ENCODE data around the gene TNRC6C.

Gene TNRC6C

GRCh38 chr17:77957857-77958715 lies at the start of gene TNRC6C:
TSS of gene TNRC6C (plus strand) at chr17:77958703. CDS start at chr17:78004207, 45,504 bp downstream.
- peak; percentile 98 for DNase-seq

- DNase-seq: no peak
These were observed 49.3 kb upstream of the TNRC6C start for GRCh38 chr17:77909236-77909635.

GRCh38 chr17:77909816-77910215 lies 48.7 kb upstream of the TNRC6C start:
- DNase-seq: no peak

- no peak for DNase-seq
These were observed 43.9 kb upstream of the TNRC6C start for GRCh38 chr17:77914385-77915254.

GRCh38 chr17:77915594-77916021 lies 42.9 kb upstream of the TNRC6C start:
- no peak for DNase-seq

GRCh38 chr17:77916264-77916663 lies 42.2 kb upstream of the TNRC6C start:
- no peak for DNase-seq

- no peak for DNase-seq
These were observed 41.6 kb upstream of the TNRC6C start for GRCh38 chr17:77916703-77917481.

- no peak for DNase-seq
These were observed 39.2 kb upstream of the TNRC6C start for GRCh38 chr17:77919276-77919675.

GRCh38 chr17:77923135-77923534 lies 35.4 kb upstream of the TNRC6C start:
- no peak for DNase-seq

- no peak for DNase-seq
These were observed 34.6 kb upstream of the TNRC6C start for GRCh38 chr17:77923776-77924513.

GRCh38 chr17:77924757-77925336 lies 33.7 kb upstream of the TNRC6C start:
- no peak for DNase-seq

- no peak for DNase-seq
These were observed 32.5 kb upstream of the TNRC6C start for GRCh38 chr17:77925831-77926543.

- no peak for DNase-seq
These were observed 31.5 kb upstream of the TNRC6C start for GRCh38 chr17:77926981-77927380.

GRCh38 chr17:77927777-77928518 lies 30.6 kb upstream of the TNRC6C start:
- DNase-seq: no peak

GRCh38 chr17:77928519-77929179 lies 29.9 kb upstream of the TNRC6C start:
- no peak for DNase-seq

- DNase-seq: no peak
These were observed 29.3 kb upstream of the TNRC6C start for GRCh38 chr17:77929180-77929564.

- DNase-seq: no peak
These were observed 28.5 kb upstream of the TNRC6C start for GRCh38 chr17:77929871-77930436.

GRCh38 chr17:77930780-77931768 lies 27.4 kb upstream of the TNRC6C start:
- no peak for DNase-seq
